NOMO-1 treated with DMSO at 0.1 percent for 48 hours (cell line): ENCODE measurements around the gene CLCN7.

Experiments
- DNase-seq: peaks from one replicate; lab custom pipeline; 2025; ENCODE audit not compliant: unreplicated experiment; lab: John Stamatoyannopoulos, UW

CLCN7 gene

DNA sequence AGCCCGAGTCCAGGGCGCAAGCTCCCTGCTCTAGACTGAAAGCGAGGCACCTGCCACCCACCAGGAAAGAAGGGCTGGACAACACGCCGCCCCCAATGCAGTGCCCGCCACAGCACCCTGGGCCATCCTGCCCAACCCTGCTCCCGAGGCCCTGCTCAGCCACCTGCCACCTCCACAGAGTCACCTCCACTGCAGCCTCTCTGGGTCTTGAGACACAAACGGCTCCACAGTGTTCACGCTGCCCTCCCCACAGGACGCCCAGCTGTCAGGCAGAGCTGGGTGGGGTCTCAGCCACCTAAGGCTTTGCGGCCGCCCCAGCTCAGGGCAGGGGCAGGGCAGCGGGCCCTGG lies 9.3 kb downstream of the CLCN7 start:
- no peak for DNase-seq

DNA sequence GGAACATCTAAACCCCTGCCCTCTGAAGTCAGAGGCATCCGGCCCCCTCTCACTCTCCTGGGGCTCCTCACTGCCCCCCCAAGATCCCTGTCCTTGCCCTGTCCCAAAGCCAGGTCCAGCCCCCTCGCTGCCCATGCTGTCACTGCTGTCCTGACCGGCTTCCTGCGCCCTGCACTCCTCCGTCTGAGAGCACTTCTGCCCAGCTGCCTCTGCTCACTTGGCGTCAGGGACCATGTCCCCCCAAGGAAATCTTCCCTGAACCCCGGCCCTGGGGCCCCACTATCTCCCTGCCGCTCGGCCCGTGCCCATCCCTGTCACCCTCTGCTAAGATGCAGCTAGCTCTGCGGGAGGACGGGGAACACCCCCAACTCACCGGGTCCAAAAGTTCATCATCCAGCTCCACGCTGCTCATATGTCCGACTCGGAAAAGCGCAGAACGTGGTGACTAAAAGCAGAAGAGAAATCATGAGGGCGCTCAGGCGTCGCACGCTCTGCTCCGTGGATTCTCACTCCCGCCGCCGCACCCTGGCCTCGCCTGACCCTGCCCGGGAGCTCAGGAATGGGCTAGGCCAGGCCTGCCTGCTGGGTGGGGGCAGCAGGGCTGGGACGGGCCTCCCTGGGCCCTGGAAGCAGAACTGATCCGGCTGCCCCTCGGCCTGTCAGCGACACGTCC lies 9.8 kb downstream of the CLCN7 start:
- no peak for DNase-seq

DNA sequence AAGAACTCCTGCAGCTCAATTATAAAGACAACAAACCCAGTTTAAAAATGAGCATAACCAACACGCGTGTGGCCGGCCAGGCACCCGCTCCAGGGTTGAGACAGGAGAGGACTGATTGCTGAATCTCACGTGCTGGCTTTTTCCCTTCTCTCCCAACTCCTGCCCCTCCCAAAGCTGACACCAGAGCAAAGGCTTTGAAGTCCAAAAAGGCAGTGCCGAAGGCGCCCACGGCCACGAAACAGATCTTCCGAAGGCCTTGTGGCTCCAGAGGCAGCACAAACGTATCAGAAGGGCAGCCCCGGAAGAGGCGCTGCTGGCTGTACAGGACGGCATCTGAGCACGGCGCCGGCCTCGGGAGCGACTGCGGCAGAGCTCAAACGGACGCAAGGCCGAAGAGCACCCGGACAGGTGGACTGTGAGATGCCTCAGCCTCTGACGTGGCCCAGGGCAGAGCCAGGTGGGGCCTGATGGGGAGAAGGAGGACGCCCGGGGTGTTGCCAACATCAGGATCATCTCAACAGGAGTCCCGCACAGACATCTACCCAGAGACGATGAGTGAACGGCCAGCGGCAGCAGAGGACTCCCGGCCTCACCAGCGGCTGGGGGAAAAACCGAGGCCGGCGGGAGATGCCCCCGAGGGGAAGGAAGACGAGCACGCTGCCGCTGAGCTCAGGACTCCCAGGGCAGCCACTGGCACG lies 10.5 kb downstream of the CLCN7 start:
- DNase-seq: no peak

DNA sequence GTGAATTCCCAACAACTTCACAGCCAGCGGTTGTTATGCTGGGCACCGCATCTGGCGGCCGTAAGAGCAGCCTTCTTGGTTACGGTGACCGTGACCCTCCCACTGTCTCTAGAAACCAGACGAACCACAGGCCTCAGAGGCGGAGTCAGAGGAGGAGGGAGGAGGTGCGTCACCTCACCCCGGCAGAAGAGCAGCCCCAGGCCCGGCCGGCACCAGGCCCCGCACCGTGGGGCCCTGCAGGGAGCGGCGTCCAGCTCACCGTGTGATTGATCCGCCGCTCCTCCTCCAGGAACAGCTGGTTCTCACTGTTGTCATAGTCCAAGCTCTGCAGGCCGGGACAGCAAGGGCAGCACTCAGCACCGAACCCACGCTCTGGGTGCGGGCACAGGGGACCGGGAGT lies 13.7 kb downstream of the CLCN7 start:
- DNase-seq: no peak

DNA sequence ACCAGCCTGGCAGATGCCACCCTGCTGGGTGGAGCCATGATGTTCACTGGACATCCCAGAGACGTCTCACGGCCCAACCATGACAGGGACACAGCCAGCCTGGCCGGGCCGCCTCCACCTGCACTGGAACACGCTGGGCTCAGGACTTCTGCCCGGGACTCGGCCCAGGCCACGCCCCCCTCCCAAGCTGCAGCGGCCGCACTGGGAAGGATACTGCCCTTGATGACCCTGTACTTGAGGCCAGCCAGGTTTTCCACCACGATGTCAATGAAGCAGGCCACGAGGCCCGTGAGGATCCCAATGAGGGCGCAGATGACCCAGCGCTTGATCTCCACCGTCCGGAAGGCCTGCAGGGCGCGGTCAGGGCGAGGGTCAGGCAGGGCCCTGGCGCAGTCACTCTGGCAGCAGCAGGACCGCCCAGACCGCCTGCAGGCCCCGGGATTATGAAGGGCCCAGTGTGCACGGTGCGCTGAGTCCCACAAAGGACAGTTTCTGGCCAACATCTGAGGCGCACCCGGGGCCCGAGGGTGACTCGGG lies 14.2 kb downstream of the CLCN7 start:
- DNase-seq: no peak

DNA sequence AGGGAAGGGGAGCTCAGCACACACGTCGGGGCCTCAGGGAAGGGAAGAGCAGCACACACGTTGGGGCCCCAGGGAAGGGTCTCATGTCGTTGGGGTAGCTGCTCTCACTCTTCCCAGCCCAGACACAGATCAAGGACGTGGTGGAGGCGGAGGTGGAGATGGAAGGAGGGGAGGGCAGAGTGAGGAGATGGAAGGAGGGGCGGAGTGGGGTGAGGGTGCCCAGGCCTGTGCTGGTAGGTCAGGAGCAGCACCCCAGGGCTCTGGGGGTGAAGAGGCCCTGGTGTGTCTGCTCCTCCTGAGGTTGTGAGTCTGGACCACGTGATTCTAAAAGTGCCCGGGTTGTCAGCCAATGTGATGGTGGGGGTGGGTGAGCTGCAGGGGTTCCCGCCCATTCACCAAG lies 14.9 kb downstream of the CLCN7 start:
- no peak for DNase-seq

DNA sequence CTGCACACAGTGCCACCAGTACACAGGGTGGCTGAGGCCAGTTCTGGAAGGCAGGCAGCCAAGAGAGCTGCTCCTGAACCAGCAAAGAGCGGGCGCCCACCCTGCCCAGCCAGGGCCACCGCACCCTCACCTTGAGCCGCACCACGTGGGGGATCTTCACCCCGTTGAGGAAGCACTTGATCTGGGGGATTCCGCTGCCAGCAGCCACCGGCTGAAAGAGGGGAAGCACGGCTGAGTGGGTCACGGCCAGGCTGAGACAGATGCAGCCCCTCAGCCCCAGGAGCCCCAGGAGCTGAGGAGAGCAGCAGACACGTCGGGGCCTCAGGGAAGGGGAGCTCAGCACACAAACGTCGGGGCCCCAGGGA lies 15.9 kb downstream of the CLCN7 start:
- DNase-seq: no peak

DNA sequence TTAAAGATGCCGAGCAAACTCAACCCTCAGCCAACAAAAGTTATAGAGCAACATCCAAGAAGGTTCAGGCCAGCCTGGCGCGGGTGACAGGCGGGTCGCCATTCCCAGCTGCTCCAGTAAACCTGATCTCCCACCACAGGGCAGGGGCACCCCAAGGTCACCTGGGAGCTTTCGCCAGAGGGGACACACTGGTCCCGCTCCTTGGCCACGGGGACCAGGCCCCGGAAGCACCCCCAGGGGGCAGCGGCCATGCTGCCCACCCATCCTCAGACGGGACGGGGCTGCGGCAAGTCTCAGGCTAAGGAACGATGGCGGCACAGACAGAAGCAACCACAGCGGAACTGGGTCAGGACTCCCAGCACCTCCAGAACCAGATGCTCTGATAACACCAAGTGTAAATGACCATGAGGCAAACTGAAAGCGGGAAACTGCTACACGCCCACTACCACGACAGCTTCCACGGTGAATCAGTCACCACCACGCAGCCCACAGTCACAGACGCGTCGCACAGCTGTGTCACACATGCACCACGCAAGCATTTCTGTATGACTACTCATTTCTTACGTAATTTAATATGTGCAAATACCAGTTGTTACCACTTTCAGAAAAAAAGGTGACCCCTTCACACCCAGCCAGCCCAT lies 16.4 kb downstream of the CLCN7 start:
- DNase-seq: no peak

DNA sequence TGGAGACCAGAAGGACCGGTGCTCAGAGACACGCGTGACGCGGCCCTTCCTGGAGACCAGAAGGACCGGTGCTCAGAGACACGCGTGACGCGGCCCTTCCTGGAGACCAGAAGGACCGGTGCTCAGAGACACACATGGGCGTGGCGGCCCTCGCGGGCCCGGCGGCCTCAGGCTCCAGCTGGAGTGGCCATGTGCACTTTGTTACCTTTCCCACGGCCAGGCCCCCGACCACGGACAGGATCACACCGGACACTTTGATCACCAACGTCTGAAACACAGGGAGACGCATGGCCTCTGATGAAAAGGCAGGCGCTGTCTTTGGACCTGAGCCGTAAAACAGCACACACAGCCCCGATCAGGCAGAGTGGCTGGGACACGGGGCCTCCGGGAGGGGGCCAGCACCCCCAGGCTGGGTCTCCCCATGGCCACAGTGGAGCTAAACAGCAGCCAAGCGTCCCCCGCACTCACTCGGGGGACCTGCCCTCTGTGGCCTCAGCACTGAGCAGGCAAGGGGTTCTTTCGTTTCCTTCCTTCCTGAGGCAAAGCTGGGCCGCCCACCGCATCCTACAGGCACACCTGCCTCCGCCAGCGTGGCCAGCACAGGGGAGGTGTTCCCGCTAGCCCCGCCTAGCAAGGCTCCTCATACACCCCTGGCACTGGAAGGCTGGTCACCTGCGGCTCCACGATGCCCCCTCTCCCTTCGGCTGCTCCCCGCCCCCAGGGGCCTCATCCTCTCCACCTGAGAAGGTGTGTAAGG lies 17.2 kb downstream of the CLCN7 start:
- DNase-seq: no peak

DNA sequence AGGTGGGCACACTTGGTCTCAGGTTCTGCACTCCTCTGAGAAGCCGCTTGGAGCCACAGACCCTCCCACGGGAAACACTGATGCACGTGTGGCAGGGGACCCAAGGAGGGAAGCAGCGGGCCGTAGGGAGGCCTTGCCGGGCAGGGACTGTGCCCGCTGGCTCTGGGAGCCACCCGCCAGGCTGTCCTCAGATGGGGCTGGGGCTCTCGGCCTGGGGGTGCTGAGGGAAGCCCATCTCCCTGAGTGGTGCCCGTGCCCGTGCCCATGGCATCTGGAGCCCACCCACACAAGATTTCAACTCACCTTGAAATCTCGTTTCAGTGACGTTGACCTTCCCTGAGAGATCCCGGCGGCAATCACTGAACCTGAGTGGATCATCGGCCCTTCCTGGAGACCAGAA lies 17.9 kb downstream of the CLCN7 start:
- no peak for DNase-seq

DNA sequence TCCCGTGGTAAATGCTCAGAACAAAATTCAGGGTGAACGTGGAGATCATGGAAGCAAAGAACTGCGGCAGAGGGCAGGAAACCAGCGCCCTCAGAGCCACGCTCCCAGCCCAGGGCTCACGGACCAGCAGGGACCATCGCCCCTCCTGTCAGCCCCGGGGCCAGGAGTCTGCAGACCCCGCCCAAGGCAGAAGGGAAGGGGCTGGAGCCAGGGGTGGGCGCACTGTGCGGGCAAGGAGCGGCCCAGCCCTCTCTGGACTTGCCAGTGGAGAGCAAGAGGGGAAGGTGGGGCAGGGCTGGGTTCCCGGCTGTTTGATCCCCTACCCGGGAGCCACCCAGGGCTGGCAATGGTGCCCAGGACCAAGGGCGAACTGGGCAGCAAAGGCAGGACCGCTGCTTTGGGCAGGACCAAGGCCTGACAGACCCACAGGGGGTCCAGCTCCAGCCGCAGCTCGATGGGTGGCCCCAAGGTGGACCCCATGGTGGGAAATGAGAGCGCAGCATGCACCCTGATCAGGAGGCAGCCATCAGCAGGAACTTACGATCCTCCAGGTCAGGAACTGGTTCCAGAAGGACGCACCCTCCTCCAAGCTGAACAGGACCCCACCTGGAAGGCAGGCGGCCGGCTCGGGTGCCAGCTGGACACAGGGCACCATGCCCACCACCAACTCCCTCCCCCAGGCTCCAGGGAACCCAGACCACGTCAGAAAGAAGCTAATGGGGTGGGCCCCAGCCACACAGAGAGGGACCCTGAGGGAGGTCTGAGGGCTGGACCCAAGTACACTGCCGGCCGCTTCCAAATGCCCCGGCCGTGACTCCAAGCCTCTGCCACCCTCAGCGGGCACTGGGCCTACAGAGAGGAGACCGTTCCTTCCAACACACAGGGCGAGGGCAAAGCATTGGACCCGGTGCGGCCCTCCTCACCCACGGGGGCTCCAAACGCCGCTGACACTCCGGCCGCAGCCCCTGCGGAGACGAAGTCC lies 19.3 kb downstream of the CLCN7 start:
- DNase-seq: no peak

DNA sequence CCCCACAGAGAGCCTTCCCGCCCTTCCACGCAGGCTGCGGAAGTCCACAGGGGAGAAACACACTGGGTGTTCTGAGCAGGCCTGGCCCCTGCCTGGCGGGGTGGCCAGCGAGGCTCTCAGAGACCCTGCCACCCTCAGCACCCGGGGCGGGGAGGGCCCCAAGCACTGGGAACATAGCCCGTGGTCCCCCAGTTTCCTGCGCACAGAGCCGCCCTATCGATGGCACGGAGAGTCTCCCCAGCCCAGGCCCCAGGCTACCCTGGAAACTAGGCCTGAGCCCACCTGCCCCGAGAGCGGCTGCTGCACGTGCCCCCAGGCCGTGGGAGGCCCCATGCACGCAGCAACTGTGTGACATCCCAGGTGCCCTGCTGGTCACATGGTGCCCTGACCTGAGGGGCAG lies 20.3 kb downstream of the CLCN7 start:
- DNase-seq: no peak

DNA sequence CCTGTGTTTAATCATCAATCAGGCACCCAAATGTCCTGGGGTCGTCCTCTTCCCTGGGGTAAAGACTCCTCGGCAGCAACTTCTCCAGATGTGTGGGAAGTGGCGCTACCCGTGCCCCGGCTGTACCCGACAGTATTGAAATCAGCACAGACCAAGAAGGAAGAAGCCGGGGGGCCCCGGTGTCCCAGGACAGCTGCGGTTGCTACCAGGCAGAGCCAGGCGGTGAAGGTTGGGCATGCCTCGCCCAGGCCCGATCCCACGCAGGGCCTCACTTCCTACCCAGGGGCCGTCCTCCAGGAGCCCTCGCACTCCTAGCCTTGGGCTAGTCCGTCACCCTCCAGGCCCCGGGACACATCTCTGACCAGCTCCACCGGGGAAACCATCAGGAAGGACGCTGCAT lies 21.5 kb downstream of the CLCN7 start:
- DNase-seq: no peak

DNA sequence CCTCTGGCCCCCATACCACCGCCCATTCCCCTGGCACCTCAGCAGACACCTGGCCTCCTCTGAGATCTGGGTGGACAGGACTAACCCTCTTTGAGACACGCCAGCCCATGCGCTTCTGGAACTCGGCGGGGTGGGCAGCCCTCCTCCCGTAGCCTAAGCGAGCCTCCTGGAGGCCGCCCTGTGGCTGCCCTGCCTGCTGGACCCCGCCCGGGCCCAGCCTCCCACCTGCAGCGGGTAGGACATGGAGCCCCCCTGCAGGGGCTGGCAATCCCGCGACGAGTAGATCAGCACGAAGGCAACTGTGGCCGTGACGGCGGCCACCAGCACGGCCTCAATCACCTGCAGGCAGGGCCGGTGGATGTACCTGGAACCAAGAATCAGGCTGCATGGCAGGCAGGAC lies 22.3 kb downstream of the CLCN7 start:
- DNase-seq: no peak

DNA sequence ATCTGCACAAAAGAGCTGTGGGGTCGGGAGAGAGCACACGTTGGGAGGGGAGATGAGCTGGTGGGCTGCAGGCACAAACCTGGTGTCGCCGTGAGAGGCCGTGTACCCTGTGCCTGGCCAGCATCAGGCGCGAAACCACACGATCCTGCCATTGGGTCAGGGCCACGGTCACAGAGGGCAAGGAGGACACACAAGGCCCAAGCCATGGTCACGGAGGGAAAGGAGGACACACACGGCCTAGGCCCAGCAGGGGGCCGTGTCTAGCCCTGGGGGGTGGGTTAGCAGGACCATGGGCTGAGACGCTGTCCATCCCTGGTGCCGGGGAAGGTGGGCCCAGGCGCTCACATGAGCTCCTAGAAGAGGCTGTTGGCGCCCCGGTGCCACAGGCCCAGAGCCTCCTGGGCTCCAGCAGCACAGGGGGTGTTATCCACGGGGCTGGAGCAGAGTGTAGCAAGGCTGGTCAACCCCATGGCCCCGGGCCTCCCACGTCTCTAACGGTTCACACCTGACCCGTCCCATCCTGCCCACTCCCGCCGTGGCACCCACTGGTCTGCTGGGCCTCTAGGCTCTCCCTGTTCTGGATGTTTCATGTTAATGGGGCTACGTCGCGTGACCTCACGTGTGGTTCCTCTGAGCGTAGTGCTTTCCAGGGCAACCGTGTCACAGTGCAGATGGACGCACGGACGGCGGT lies 23.0 kb downstream of the CLCN7 start:
- no peak for DNase-seq

DNA sequence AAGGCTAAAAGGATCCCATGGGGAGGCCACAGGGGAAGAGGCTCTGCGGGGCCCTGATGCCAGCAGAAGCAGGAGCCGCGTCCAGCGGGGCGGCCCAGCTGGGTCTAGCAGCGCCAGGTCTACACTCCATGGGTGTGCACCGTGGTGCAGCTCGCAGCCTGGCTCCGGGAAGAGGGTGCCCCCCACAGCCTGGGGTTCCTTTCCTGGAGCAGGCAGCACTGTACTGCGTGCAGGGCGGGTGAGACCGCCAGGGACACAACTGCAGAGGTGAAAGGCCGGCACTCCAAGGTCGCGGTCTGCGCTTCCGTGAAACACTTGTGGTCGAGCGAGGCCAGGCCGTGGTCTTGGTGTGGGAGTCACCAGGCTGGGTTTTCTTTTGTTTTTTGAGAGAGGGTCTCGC lies 24.0 kb downstream of the CLCN7 start:
- DNase-seq: no peak

DNA sequence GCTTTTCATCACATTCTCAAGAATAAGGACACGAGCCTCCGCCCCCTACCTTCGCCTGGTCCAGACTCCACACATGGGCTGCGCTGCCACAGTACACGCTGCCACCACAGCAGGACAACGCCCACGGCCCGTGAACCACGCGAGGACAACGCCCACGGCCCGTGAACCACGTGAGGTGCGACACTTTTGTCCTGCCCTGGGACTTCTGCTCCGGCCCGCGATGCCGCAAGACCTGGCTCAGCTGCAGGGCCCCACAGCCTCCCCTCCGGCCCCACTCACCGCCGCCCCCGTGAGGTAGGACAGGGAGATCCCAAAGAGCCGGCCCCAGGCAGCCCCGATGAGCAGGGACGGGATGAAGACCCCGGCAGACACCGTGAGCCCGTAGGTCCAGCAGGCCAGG lies 24.6 kb downstream of the CLCN7 start:
- no peak for DNase-seq

DNA sequence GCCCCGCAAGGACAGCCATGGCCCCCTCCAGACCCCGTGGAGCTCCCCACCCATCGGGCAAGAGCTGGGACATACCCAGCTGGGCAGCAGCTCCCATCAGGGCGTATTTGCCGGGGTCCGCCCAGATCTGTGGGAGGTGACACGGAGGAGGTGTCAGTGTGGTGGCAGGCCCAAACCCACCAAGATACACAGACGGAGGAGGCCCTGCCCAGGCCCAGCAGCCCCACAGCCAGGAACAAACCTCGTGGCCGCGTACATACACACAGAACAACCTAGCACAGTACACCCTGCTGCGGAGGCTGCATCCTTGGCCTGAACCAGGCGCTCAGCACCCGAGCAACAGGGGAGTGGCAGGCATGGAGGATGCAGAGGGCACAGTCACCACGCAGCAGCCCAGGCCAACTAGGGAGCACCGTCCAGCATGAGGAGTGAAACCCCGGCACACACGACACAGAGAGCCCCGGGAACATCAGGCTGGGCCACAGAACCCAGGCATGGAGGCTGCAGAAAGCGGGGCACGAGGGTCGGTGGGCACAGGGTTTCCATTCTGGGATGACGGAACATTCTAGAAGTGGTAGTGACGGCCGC lies 25.5 kb downstream of the CLCN7 start:
- DNase-seq: no peak

DNA sequence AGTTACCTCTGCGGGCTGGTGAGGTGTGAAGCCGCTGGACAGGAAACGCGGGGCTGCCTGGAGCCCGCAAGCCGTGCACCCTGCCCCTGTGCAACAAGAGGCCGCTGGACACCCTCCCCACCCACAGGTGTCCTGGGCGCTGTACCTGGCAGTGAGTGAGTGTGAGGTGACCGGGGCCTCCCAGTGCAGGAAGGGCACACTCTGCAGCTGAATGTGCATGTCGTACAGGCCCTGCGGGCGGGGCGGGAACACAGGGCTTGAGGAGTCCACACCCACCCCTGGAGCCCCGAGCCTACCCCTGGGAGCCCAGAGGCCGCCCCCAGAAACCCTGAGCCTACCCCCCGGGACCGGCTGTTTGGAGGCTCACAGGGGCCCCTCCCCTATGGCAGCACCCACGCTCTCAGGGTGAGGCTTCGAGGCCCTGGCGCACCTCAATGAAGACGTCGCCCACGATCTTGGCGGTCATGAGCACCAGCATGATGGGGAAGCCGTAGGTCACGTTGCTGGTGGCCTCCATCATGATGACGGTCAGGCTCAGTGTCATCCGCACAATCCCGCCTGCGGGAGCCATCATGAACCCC lies 26.2 kb downstream of the CLCN7 start:
- no peak for DNase-seq
